GM23338 (cell line): Measurements from ENCODE around the gene OR2M5. TPM values are rescaled to one million over a fixed set of nuclear protein-coding genes. Genes with fewer than 3 reads are reported as not detected.

Experiments
- ATAC-seq: fragments of 200-7000 bp; cut with Tn5 transposase; 3 replicates; pipeline ENCODE4 v1.9.1; 2020
- DNase-seq: peaks from one replicate; pipeline ENCODE4 v3.0.0-alpha.2; 2015; ENCODE audit warnings: low spot score
- H2AFZ ChIP-seq: fragments of 200-600 bp; sonication (generic); 2 replicates; pipeline ENCODE4 v1.8.0; 2016; ENCODE audit warnings: antibody characterized with exemption, mild to moderate bottlenecking, moderate library complexity
- H3F3A ChIP-seq: fragments of 200-600 bp; sonication (generic); replicated peaks from 2 replicates; pipeline ENCODE4 v1.8.0; 2017; ENCODE audit warnings: antibody characterized with exemption, mixed run types, low read depth
- H3K27ac ChIP-seq: fragments of 200-600 bp; sonication (generic); 2 replicates; pipeline ENCODE4 v1.6.1; 2016; ENCODE audit warnings: low read depth
- H3K27me3 ChIP-seq: fragments of 200-600 bp; sonication (generic); 2 replicates; pipeline ENCODE4 v1.8.0; 2016; ENCODE audit warnings: mild to moderate bottlenecking, mixed run types, moderate library complexity; ENCODE audit not compliant: insufficient read depth
- H3K36me3 ChIP-seq: fragments of 200-600 bp; sonication (generic); 2 replicates; pipeline ENCODE4 v1.8.0; 2016; ENCODE audit warnings: mild to moderate bottlenecking; ENCODE audit not compliant: insufficient read depth
- H3K4me1 ChIP-seq: fragments of 200-600 bp; sonication (generic); 2 replicates; pipeline ENCODE4 v1.8.0; 2016; ENCODE audit warnings: mild to moderate bottlenecking, moderate library complexity; ENCODE audit not compliant: insufficient read depth
- H3K4me2 ChIP-seq: fragments of 200-600 bp; sonication (generic); 2 replicates; pipeline ENCODE4 v1.7.1; 2017; ENCODE audit warnings: mixed run types
- H3K4me3 ChIP-seq: fragments of 200-600 bp; sonication (generic); 2 replicates; pipeline ENCODE4 v1.6.1; 2016; ENCODE audit warnings: mixed run types
- H3K79me2 ChIP-seq: fragments of 200-600 bp; sonication (generic); replicated peaks from 2 replicates; pipeline ENCODE4 v1.8.0; 2017; ENCODE audit warnings: mild to moderate bottlenecking; ENCODE audit not compliant: insufficient read depth
- H3K9me2 ChIP-seq: fragments of 200-600 bp; sonication (generic); 2 replicates; pipeline ENCODE4 v1.8.0; 2017; ENCODE audit not compliant: insufficient read depth
- H4K20me1 ChIP-seq: fragments of 200-600 bp; sonication (generic); replicated peaks from 2 replicates; pipeline ENCODE4 v1.8.0; 2017; ENCODE audit warnings: mild to moderate bottlenecking; ENCODE audit not compliant: insufficient read depth
- H3K27ac Mint-ChIP-seq: 2 replicates; pipeline ENCODE4 v1.8.0; 2020; ENCODE audit warnings: inconsistent platforms, mild to moderate bottlenecking, moderate library complexity, mixed read lengths
- H3K27me3 Mint-ChIP-seq: 3 replicates; pipeline ENCODE4 v1.8.0; 2022; ENCODE audit warnings: low read depth, mild to moderate bottlenecking, moderate library complexity, mixed read lengths, inconsistent platforms; ENCODE audit not compliant: insufficient read depth, poor library complexity
- H3K36me3 Mint-ChIP-seq: 3 replicates; pipeline ENCODE4 v1.8.0; 2021; ENCODE audit warnings: low read depth, mild to moderate bottlenecking, inconsistent platforms, moderate library complexity, mixed read lengths
- H3K4me1 Mint-ChIP-seq: 3 replicates; pipeline ENCODE4 v1.8.0; 2020; ENCODE audit warnings: mild to moderate bottlenecking, inconsistent platforms, mixed read lengths
- H3K4me3 Mint-ChIP-seq: 3 replicates; pipeline ENCODE4 v1.8.0; 2021; ENCODE audit warnings: moderate library complexity, mild to moderate bottlenecking, inconsistent platforms, mixed read lengths
- H3K9me3 Mint-ChIP-seq: 3 replicates; pipeline ENCODE4 v1.8.0; 2020; ENCODE audit warnings: moderate library complexity, mild to moderate bottlenecking, inconsistent platforms, mixed read lengths
- CREB1 ChIP-seq: fragments of 250-450 bp; sonication (Bioruptor Pico); IDR thresholded peaks from 2 replicates; pipeline ENCODE4 v1.5.0; 2020; ENCODE audit warnings: low read depth, mild to moderate bottlenecking, moderate library complexity
- ETS1 ChIP-seq: IDR thresholded peaks from 2 replicates; pipeline ENCODE4 v1.6.1; 2016; ENCODE audit warnings: antibody characterized with exemption
- EZH2 ChIP-seq: fragments of 200-600 bp; sonication (generic); IDR thresholded peaks from one replicate; pipeline ENCODE4 v1.8.0; 2017; ENCODE audit warnings: antibody characterized with exemption, mild to moderate bottlenecking, low read depth; ENCODE audit not compliant: unreplicated experiment
- EZH2phosphoT487 ChIP-seq: fragments of 200-600 bp; sonication (generic); IDR thresholded peaks from one replicate; pipeline ENCODE4 v1.8.1; 2018; ENCODE audit warnings: antibody characterized with exemption; ENCODE audit not compliant: unreplicated experiment
- JUNB ChIP-seq: IDR thresholded peaks from one replicate; pipeline ENCODE4 v1.6.1; 2016; ENCODE audit warnings: antibody characterized with exemption; ENCODE audit not compliant: unreplicated experiment
- NANOG ChIP-seq: IDR thresholded peaks from 2 replicates; pipeline ENCODE4 v1.6.1; 2016; ENCODE audit warnings: antibody characterized with exemption, borderline replicate concordance
- POLR2AphosphoS5 ChIP-seq: IDR thresholded peaks from 2 replicates; pipeline ENCODE4 v1.6.1; 2016; ENCODE audit warnings: antibody characterized with exemption, low read depth
- STAT1 ChIP-seq: IDR thresholded peaks from one replicate; pipeline ENCODE4 v1.6.1; 2016; ENCODE audit warnings: antibody characterized with exemption; ENCODE audit not compliant: unreplicated experiment
- ZNF114 ChIP-seq: fragments of 250-450 bp; sonication (Bioruptor Pico); IDR thresholded peaks from 2 replicates; pipeline ENCODE4 v1.5.0; 2020; ENCODE audit warnings: mild to moderate bottlenecking, moderate library complexity
- ZNF331 ChIP-seq: fragments of 250-450 bp; sonication (Bioruptor Pico); IDR thresholded peaks from 2 replicates; pipeline ENCODE4 v1.5.0; 2020; ENCODE audit warnings: low read depth, mild to moderate bottlenecking, moderate library complexity
- ZNF462 ChIP-seq: fragments of 250-450 bp; sonication (Bioruptor Pico); IDR thresholded peaks from 2 replicates; pipeline ENCODE4 v1.5.0; 2020; ENCODE audit warnings: mild to moderate bottlenecking, moderate library complexity
- polyA plus RNA-seq: library from polyadenylated mRNA; unstranded; fragments of >200 nt; fragmentation: Nextera tagmentation; extraction: Ambion mirVana; gene quantifications from 2 replicates; pipeline ENCODE4 v1.2.1, GENCODE V29; 2016
- total RNA-seq: library from RNA; depleted of rRNA; stranded (reverse); fragments of >200 nt; shearing (Covaris generic); gene quantifications from 2 replicates; pipeline ENCODE4 v1.2.3, GENCODE V29; 2014
- TF ChIP-seq, protein P1 (sequence below): IDR thresholded peaks from one replicate; pipeline ENCODE4 v1.6.1; 2018; ENCODE audit warnings: antibody characterized with exemption; ENCODE audit not compliant: unreplicated experiment
- TF ChIP-seq, protein P2 (sequence below), 2 experiments: fragments of 200-600 bp in 1 of 2; sonication (generic) in 1 of 2; conservative IDR thresholded peaks; 2 replicates each; pipeline versions ENCODE4 v1.5.1 to v1.6.1; 2016 to 2017; ENCODE audit warnings: antibody characterized with exemption in 2 of 2, low read depth in 2 of 2, mild to moderate bottlenecking in 2 of 2, moderate library complexity in 1 of 2

OR2M5 gene
- total and polyA plus RNA-seq, 2 experiments from 2014 or later = not detected

- Histone ChIP-seq H3F3A (no peaks in the 10 kb centered on the region), H3K27me3 (no peaks in the 10 kb centered on the region), H3K9me2 (no peaks in the 10 kb centered on the region), H4K20me1 (no peaks in the 10 kb centered on the region), H3K36me3 (peaks cover 10% of the 10 kb centered on the region), H3K27ac (no peak overlapping the region), H3K4me1 (no peaks in the 10 kb centered on the region), H2AFZ (no peak overlapping the region), H3K79me2 (no peaks in the 10 kb centered on the region), H3K4me3 (no peak overlapping the region), H3K4me2 (no peak overlapping the region)
- Mint-ChIP-seq H3K27me3 (no peaks in the 10 kb centered on the region), H3K27ac (no peak overlapping the region), H3K4me3 (no peak overlapping the region), H3K9me3 (peaks cover 91% of the 10 kb centered on the region), H3K36me3 (peaks cover 25% of the 10 kb centered on the region; the same call in 2 of the 3 replicates), H3K4me1 (no peaks in the 10 kb centered on the region)
- DNase-seq (no peak), ATAC-seq (no peak)
- TF ChIP-seq CREB1 (CRISPR knock-in tag) (no peak), STAT1 (no peak), ETS1 (no peak), ZNF114 (CRISPR knock-in tag) (no peak), NANOG (no peak), EZH2phosphoT487 (no peak), ZNF331 (CRISPR knock-in tag) (no peak), JUNB (no peak), ZNF462 (no peak), POLR2AphosphoS5 (no peak), EZH2 (no peak)
- TF ChIP-seq, protein P1, sequence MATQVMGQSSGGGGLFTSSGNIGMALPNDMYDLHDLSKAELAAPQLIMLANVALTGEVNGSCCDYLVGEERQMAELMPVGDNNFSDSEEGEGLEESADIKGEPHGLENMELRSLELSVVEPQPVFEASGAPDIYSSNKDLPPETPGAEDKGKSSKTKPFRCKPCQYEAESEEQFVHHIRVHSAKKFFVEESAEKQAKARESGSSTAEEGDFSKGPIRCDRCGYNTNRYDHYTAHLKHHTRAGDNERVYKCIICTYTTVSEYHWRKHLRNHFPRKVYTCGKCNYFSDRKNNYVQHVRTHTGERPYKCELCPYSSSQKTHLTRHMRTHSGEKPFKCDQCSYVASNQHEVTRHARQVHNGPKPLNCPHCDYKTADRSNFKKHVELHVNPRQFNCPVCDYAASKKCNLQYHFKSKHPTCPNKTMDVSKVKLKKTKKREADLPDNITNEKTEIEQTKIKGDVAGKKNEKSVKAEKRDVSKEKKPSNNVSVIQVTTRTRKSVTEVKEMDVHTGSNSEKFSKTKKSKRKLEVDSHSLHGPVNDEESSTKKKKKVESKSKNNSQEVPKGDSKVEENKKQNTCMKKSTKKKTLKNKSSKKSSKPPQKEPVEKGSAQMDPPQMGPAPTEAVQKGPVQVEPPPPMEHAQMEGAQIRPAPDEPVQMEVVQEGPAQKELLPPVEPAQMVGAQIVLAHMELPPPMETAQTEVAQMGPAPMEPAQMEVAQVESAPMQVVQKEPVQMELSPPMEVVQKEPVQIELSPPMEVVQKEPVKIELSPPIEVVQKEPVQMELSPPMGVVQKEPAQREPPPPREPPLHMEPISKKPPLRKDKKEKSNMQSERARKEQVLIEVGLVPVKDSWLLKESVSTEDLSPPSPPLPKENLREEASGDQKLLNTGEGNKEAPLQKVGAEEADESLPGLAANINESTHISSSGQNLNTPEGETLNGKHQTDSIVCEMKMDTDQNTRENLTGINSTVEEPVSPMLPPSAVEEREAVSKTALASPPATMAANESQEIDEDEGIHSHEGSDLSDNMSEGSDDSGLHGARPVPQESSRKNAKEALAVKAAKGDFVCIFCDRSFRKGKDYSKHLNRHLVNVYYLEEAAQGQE = no peak
- TF ChIP-seq, protein P2, sequence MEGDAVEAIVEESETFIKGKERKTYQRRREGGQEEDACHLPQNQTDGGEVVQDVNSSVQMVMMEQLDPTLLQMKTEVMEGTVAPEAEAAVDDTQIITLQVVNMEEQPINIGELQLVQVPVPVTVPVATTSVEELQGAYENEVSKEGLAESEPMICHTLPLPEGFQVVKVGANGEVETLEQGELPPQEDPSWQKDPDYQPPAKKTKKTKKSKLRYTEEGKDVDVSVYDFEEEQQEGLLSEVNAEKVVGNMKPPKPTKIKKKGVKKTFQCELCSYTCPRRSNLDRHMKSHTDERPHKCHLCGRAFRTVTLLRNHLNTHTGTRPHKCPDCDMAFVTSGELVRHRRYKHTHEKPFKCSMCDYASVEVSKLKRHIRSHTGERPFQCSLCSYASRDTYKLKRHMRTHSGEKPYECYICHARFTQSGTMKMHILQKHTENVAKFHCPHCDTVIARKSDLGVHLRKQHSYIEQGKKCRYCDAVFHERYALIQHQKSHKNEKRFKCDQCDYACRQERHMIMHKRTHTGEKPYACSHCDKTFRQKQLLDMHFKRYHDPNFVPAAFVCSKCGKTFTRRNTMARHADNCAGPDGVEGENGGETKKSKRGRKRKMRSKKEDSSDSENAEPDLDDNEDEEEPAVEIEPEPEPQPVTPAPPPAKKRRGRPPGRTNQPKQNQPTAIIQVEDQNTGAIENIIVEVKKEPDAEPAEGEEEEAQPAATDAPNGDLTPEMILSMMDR (conservative IDR thresholded peaks at IDR 0.05; ENCODE audit: low read depth in 2 of 2) = no peak
Measured at GRCh38 chr1:248136811-248137210, 8.1 kb upstream of the OR2M5 start.
